Kidney epithelial cell (primary cell): ENCODE results near the gene HBM. TPM values are rescaled to one million over a fixed set of nuclear protein-coding genes. Genes with fewer than 3 reads are reported as not detected.

Experiments
- DNase-seq: peaks from one replicate; pipeline ENCODE4 v3.0.0-alpha.2; 2010; ENCODE audit warnings: low read depth
- H3K27me3 ChIP-seq: 2 replicates; pipeline ENCODE4 v1.6.0; 2011; ENCODE audit warnings: low read length; ENCODE audit not compliant: control insufficient read depth, insufficient read depth
- H3K36me3 ChIP-seq: 2 replicates; pipeline ENCODE4 v1.5.1; 2011; ENCODE audit warnings: low read length; ENCODE audit not compliant: control insufficient read depth, insufficient read depth
- H3K4me3 ChIP-seq: 2 replicates; pipeline ENCODE4 v1.5.1; 2011; ENCODE audit warnings: low read depth, mild to moderate bottlenecking, control low read depth, low read length
- CTCF ChIP-seq: IDR thresholded peaks from 2 replicates; pipeline ENCODE4 v1.5.1; 2011; ENCODE audit warnings: mild to moderate bottlenecking, moderate library complexity, low read length, control low read depth, inconsistent platforms; ENCODE audit not compliant: insufficient read depth, poor library complexity, severe bottlenecking
- total RNA-seq: library from RNA; depleted of rRNA; stranded (reverse); fragments of >200 nt; gene quantifications from 2 replicates; pipeline ENCODE4 v1.2.3, GENCODE V29; 2015

The HBM gene
- total RNA-seq, 1 donor from 2014 or later, result not detected

- no peak for DNase-seq
- H3K36me3 ChIP-seq, result peaks cover 1% of the 10 kb centered on the region
- H3K4me3 ChIP-seq, result no peak overlapping the region
- TF ChIP-seq CTCF, result no peak
- no peaks in the 10 kb centered on the region for H3K27me3 ChIP-seq
Observed at GRCh38 chr16:212999-213398, 47.2 kb downstream of the HBM start.

Other genes with a start within 250 kb of the HBM start
- gene POLR3K, start 112.4 kb upstream of the HBM start, total RNA-seq, result 5.5 and 7.8 TPM in 2 replicates
- 12.7 and 25.4 TPM in 2 replicates for gene SNRNP25, start 112.2 kb upstream of the HBM start, total RNA-seq
- gene RHBDF1, start 93.3 kb upstream of the HBM start, total RNA-seq, result 36.0 and 40.2 TPM in 2 replicates
- 130 and 141 TPM in 2 replicates for gene MPG, start 87.8 kb upstream of the HBM start, total RNA-seq
- gene NPRL3, start 27.3 kb upstream of the HBM start, total RNA-seq, result 29.2 and 37.5 TPM in 2 replicates
- gene HBZ, start 13.3 kb upstream of the HBM start, total RNA-seq, result not detected in 2 replicates
- gene HBA2, start 6.9 kb downstream of the HBM start, total RNA-seq, result not detected in 2 replicates
- 0.41 TPM in 1 of 2 replicates, not detected in the other for gene HBA1, start 10.7 kb downstream of the HBM start, total RNA-seq
- gene HBQ1, start 14.5 kb downstream of the HBM start, total RNA-seq, result 0.96 and 1.6 TPM in 2 replicates
- 61.8 and 109 TPM in 2 replicates for gene LUC7L, start 63.5 kb downstream of the HBM start, total RNA-seq
- gene FAM234A, start 68.8 kb downstream of the HBM start, total RNA-seq, result 97.5 and 131 TPM in 2 replicates
- 0.21 TPM in 1 of 2 replicates, not detected in the other for gene RGS11, start 110.0 kb downstream of the HBM start, total RNA-seq
- 0.62 and 0.96 TPM in 2 replicates for gene ARHGDIG, start 114.6 kb downstream of the HBM start, total RNA-seq
- not detected in 2 replicates for gene PDIA2, start 117.2 kb downstream of the HBM start, total RNA-seq
- 40.5 and 43.0 TPM in 2 replicates for gene AXIN1, start 186.7 kb downstream of the HBM start, total RNA-seq
- 107 and 137 TPM in 2 replicates for gene MRPL28, start 204.6 kb downstream of the HBM start, total RNA-seq
- 114 and 160 TPM in 2 replicates for gene PGAP6, start 216.0 kb downstream of the HBM start, total RNA-seq
- gene NME4, start 231.2 kb downstream of the HBM start, total RNA-seq, result 97.2 and 126 TPM in 2 replicates
- gene DECR2, start 235.9 kb downstream of the HBM start, total RNA-seq, result 15.1 and 27.0 TPM in 2 replicates